ENCODE data around the gene ZNF524. TPM values are rescaled to one million over a fixed set of nuclear protein-coding genes. Genes with fewer than 3 reads are reported as not detected.

The ZNF524 gene
- total RNA-seq, 4 donors from 2014 or later: 29.4 to 49.9 (median 47.0) TPM

GRCh38 chr19:55632463-55632834 is 32.4 kb downstream of the ZNF524 start:
- no peaks in the 10 kb centered on the region for H3K27me3 ChIP-seq
- peak; percentile 96 to 98 for DNase-seq (ENCODE audit: low spot score in 2 of 2)
- H3K27ac ChIP-seq: no peak overlapping the region
- WGBS: 25% methylated on average over 3 of the region's 3 CpGs
- no peak overlapping the region for H3K4me3 ChIP-seq
- no peaks in the 10 kb centered on the region for H3K9me3 ChIP-seq
- H3K4me1 ChIP-seq: peaks cover 44% of the 10 kb centered on the region
- no peaks in the 10 kb centered on the region for H3K36me3 ChIP-seq
- TF ChIP-seq CTCF (IDR thresholded peaks at IDR 0.05): peak; percentile 80 to 90
- TF ChIP-seq EP300 (IDR thresholded peaks at IDR 0.05): no peak

- Histone ChIP-seq H3K9me3 (no peaks in the 10 kb centered on the region), H3K36me3 (no peaks in the 10 kb centered on the region), H3K4me1 (peaks cover 56% of the 10 kb centered on the region), H3K27ac (no peak overlapping the region), H3K4me3 (no peak overlapping the region), H3K27me3 (no peaks in the 10 kb centered on the region)
- TF ChIP-seq POLR2AphosphoS5 (IDR thresholded peaks at IDR 0.05) (no peak), EP300 (IDR thresholded peaks at IDR 0.05) (no peak), CTCF (IDR thresholded peaks at IDR 0.05) (no peak), POLR2A (IDR thresholded peaks at IDR 0.05) (no peak)
- no peak for DNase-seq (ENCODE audit: low spot score in 2 of 2)
- 73% methylated on average over 8 of the region's 8 CpGs for WGBS
Measured at GRCh38 chr19:55633861-55634260, 33.8 kb downstream of the ZNF524 start.

- no peak for TF ChIP-seq EP300 (IDR thresholded peaks at IDR 0.05)
- TF ChIP-seq POLR2A (IDR thresholded peaks at IDR 0.05): no peak
- no peak for TF ChIP-seq CTCF (IDR thresholded peaks at IDR 0.05)
- Histone ChIP-seq H3K36me3 (no peaks in the 10 kb centered on the region), H3K9me3 (no peaks in the 10 kb centered on the region), H3K4me3 (peak overlapping the region; percentile 98), H3K4me1 (peaks cover 70% of the 10 kb centered on the region), H3K27ac (peak overlapping the region; percentile 99), H3K27me3 (no peaks in the 10 kb centered on the region)
- 14% methylated on average over 9 of the region's 9 CpGs for WGBS
- no peak for DNase-seq (ENCODE audit: low spot score in 2 of 2)
Measured at GRCh38 chr19:55635334-55635717, 35.2 kb downstream of the ZNF524 start.

DNA sequence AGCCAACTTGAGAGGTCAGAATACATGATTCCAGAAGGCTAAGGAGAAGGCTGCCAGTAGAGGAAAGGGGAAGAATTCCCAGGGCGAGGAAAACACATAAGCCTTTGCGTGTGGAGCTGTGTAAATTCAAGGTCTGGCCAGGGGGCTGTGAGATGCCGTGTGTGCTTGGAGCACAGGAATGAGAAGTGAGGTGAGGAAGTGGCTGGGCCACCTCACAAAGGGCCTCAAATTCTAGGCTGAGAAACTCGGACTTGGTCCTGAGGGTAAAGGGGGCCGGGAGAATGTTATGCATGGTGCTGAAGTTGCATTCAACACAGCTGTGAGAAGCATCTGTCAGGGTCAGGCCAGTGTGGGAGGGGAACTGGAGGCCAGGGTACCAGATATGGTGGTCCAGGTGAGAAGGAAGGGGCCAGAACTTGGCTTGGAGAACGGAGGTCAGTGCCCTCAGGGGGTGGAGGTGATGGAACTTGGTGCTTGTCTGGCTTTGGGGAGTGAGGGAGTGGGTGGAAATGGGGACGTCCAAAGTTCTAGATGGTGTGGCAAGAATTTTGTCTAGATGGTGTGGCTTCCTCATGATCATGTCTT is 35.9 kb downstream of the ZNF524 start:
- Histone ChIP-seq H3K27ac (peak overlapping the region; percentile 99), H3K36me3 (no peaks in the 10 kb centered on the region), H3K4me3 (peak overlapping the region; percentile 98), H3K9me3 (no peaks in the 10 kb centered on the region), H3K4me1 (peaks cover 74% of the 10 kb centered on the region), H3K27me3 (no peaks in the 10 kb centered on the region)
- TF ChIP-seq CTCF (IDR thresholded peaks at IDR 0.05): no peak
- TF ChIP-seq EP300 (IDR thresholded peaks at IDR 0.05): no peak
- no peak for TF ChIP-seq POLR2AphosphoS5 (IDR thresholded peaks at IDR 0.05)
- TF ChIP-seq POLR2A (IDR thresholded peaks at IDR 0.05): no peak
- no peak for DNase-seq (ENCODE audit: low spot score in 2 of 2)
- 63% methylated on average over 7 of the region's 7 CpGs for WGBS

DNA sequence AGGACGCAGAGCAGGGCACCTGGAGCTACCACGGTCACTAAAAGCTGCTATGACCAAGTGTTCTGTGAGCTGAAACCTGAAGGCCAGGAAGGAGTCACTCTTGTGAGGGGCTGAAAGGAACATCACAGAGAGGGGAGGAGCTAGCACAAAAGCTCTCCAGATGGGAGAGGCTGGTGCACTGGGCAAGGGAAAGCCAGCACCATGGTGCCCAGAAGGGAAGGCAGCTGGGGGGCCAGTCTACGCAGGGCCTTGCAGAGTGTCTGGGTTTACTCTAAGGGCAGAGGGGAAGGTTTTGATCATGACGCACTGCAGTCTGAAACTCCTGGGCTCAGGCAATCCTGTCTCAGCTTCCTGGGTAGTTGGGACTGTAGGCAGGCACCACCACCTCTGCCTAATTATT is 36.6 kb downstream of the ZNF524 start:
- H3K27ac ChIP-seq: peak overlapping the region; percentile 4
- H3K4me1 ChIP-seq: peaks cover 74% of the 10 kb centered on the region
- H3K9me3 ChIP-seq: no peaks in the 10 kb centered on the region
- peak overlapping the region; percentile 98 for H3K4me3 ChIP-seq
- no peak for TF ChIP-seq POLR2AphosphoS5 (IDR thresholded peaks at IDR 0.05)
- H3K36me3 ChIP-seq: no peaks in the 10 kb centered on the region
- no peaks in the 10 kb centered on the region for H3K27me3 ChIP-seq
- DNase-seq (ENCODE audit: low spot score in 2 of 2): no peak
- 81% methylated on average over 4 of the region's 4 CpGs for WGBS

DNA sequence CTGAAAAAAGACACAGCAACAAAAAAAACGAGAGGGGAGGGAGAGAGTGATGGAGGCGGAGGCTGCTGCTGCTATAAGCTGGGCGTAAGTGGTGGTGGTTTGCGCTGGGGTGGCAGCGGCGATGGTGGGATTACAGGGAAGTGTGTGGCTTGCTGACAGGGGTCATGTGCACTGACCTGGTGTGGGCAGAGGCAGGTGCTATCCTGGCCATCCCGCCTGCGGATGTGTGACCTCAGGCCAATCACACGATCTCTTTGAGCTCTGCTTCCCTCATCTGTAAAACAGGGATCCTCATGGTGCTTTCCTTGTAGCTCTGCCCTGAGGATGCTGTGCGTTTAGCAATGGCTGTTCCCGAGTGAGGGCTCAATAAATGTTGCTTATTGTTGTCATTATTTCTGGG is 37.4 kb downstream of the ZNF524 start:
- H3K4me1 ChIP-seq: peaks cover 75% of the 10 kb centered on the region
- no peak for DNase-seq (ENCODE audit: low spot score in 2 of 2)

More for the DNA sequence above, 37.4 kb downstream of the ZNF524 start:
- Histone ChIP-seq H3K4me3 (no peak overlapping the region), H3K27me3 (no peaks in the 10 kb centered on the region), H3K27ac (no peak overlapping the region), H3K9me3 (no peaks in the 10 kb centered on the region), H3K36me3 (no peaks in the 10 kb centered on the region)
- TF ChIP-seq EP300 (IDR thresholded peaks at IDR 0.05): no peak
- no peak for TF ChIP-seq POLR2A (IDR thresholded peaks at IDR 0.05)
- no peak for TF ChIP-seq CTCF (IDR thresholded peaks at IDR 0.05)
- TF ChIP-seq POLR2AphosphoS5 (IDR thresholded peaks at IDR 0.05): no peak
- WGBS: 70% methylated on average over 11 of the region's 11 CpGs
